ENCODE data around the gene BPIFB6. TPM values are rescaled to one million over a fixed set of nuclear protein-coding genes. Genes with fewer than 3 reads are reported as not detected.

Gene BPIFB6
- total and polyA plus RNA-seq, 4 donors: not detected

DNA sequence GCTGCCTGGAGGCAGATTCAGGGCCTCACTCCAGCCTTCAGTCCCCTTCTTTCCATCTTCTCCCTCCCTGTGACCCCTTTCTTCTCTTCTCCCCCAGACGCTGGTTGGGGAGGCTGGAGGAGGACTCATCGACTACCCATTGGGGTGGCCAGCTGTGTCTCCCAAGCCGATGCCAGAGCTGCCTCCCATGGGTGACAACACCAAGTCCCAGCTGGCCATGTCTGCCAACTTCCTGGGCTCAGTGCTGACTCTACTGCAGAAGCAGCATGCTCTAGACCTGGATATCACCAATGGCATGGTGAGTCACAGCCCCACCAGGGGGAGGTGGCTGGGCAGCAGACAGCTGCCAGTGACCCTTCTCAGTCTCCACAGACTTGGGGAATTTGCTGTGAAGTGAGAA, 60.9 kb downstream of the BPIFB6 start:
- Histone ChIP-seq H3K36me3 (ENCODE audit: control insufficient read depth in 4 of 4, insufficient read depth in 3 of 4, low read depth in 1 of 4, low read length in 3 of 4) (no peaks in the 10 kb centered on the region), H3K4me3 (ENCODE audit: low read depth in 1 of 3, low read length in 3 of 3) (no peak overlapping the region), H3K27ac (ENCODE audit: low read depth in 1 of 2, low read length in 2 of 2) (no peak overlapping the region), H3K4me1 (ENCODE audit: control insufficient read depth in 4 of 4, insufficient read depth in 4 of 4, low read length in 3 of 4) (no peaks in the 10 kb centered on the region), H3K9me3 (ENCODE audit: control insufficient read depth in 4 of 4, low read length in 3 of 4) (peaks cover 0 to 3% (median 0%) of the 10 kb centered on the region in 4 donors), H3K27me3 (ENCODE audit: control insufficient read depth in 4 of 4, insufficient read depth in 4 of 4, low read length in 3 of 4) (no peaks in the 10 kb centered on the region), H3K9ac (ENCODE audit: low read depth in 1 of 2, low read length in 2 of 2) (no peak overlapping the region)
- WGBS: 79% methylated on average over 3 of the region's 3 CpGs
- TF ChIP-seq, protein P1, sequence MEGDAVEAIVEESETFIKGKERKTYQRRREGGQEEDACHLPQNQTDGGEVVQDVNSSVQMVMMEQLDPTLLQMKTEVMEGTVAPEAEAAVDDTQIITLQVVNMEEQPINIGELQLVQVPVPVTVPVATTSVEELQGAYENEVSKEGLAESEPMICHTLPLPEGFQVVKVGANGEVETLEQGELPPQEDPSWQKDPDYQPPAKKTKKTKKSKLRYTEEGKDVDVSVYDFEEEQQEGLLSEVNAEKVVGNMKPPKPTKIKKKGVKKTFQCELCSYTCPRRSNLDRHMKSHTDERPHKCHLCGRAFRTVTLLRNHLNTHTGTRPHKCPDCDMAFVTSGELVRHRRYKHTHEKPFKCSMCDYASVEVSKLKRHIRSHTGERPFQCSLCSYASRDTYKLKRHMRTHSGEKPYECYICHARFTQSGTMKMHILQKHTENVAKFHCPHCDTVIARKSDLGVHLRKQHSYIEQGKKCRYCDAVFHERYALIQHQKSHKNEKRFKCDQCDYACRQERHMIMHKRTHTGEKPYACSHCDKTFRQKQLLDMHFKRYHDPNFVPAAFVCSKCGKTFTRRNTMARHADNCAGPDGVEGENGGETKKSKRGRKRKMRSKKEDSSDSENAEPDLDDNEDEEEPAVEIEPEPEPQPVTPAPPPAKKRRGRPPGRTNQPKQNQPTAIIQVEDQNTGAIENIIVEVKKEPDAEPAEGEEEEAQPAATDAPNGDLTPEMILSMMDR (IDR thresholded peaks at IDR 0.05; ENCODE audit: low read depth, low read length, missing input control): no peak
- TF ChIP-seq EGR1 (IDR thresholded peaks at IDR 0.05; ENCODE audit: low read depth in 2 of 2): no peak
- no peak for TF ChIP-seq GABPA (IDR thresholded peaks at IDR 0.05 in 1 of 2, conservative IDR thresholded peaks at IDR 0.05 in 1 of 2)
- TF ChIP-seq NR2F2 (IDR thresholded peaks at IDR 0.05): no peak
- no peak for TF ChIP-seq FOXA1 (IDR thresholded peaks at IDR 0.05)
- TF ChIP-seq JUND (IDR thresholded peaks at IDR 0.05): no peak
- TF ChIP-seq, protein P2, sequence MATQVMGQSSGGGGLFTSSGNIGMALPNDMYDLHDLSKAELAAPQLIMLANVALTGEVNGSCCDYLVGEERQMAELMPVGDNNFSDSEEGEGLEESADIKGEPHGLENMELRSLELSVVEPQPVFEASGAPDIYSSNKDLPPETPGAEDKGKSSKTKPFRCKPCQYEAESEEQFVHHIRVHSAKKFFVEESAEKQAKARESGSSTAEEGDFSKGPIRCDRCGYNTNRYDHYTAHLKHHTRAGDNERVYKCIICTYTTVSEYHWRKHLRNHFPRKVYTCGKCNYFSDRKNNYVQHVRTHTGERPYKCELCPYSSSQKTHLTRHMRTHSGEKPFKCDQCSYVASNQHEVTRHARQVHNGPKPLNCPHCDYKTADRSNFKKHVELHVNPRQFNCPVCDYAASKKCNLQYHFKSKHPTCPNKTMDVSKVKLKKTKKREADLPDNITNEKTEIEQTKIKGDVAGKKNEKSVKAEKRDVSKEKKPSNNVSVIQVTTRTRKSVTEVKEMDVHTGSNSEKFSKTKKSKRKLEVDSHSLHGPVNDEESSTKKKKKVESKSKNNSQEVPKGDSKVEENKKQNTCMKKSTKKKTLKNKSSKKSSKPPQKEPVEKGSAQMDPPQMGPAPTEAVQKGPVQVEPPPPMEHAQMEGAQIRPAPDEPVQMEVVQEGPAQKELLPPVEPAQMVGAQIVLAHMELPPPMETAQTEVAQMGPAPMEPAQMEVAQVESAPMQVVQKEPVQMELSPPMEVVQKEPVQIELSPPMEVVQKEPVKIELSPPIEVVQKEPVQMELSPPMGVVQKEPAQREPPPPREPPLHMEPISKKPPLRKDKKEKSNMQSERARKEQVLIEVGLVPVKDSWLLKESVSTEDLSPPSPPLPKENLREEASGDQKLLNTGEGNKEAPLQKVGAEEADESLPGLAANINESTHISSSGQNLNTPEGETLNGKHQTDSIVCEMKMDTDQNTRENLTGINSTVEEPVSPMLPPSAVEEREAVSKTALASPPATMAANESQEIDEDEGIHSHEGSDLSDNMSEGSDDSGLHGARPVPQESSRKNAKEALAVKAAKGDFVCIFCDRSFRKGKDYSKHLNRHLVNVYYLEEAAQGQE (IDR thresholded peaks at IDR 0.05): no peak
- TF ChIP-seq, protein P3, sequence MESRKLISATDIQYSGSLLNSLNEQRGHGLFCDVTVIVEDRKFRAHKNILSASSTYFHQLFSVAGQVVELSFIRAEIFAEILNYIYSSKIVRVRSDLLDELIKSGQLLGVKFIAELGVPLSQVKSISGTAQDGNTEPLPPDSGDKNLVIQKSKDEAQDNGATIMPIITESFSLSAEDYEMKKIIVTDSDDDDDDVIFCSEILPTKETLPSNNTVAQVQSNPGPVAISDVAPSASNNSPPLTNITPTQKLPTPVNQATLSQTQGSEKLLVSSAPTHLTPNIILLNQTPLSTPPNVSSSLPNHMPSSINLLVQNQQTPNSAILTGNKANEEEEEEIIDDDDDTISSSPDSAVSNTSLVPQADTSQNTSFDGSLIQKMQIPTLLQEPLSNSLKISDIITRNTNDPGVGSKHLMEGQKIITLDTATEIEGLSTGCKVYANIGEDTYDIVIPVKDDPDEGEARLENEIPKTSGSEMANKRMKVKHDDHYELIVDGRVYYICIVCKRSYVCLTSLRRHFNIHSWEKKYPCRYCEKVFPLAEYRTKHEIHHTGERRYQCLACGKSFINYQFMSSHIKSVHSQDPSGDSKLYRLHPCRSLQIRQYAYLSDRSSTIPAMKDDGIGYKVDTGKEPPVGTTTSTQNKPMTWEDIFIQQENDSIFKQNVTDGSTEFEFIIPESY (IDR thresholded peaks at IDR 0.05): no peak
- DNase-seq (ENCODE audit: low spot score): no peak

DNA sequence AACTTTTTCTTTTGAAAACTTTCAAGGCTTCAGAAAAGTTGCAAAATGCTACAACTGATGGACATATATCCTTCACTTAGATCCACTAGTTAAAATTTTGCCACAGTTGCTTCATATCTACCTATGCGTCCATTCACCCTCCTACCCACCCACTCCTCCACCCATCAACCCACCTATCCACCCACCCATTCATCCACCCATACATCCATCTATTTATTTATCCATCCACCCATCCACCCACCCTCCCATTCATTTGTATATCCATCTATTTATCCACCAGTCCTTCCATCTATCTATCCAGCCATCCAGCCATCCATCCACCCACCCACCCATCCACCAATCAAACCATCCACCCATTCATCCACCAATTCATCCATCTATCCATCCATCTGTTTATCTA, 61.6 kb downstream of the BPIFB6 start:
- Histone ChIP-seq H3K27me3 (ENCODE audit: control insufficient read depth in 4 of 4, insufficient read depth in 4 of 4, low read length in 3 of 4) (no peaks in the 10 kb centered on the region), H3K4me3 (ENCODE audit: low read depth in 1 of 3, low read length in 3 of 3) (no peak overlapping the region), H3K36me3 (ENCODE audit: control insufficient read depth in 4 of 4, insufficient read depth in 3 of 4, low read depth in 1 of 4, low read length in 3 of 4) (no peaks in the 10 kb centered on the region), H3K27ac (ENCODE audit: low read depth in 1 of 2, low read length in 2 of 2) (no peak overlapping the region), H3K9me3 (ENCODE audit: control insufficient read depth in 4 of 4, low read length in 3 of 4) (peaks cover 0 to 3% (median 0%) of the 10 kb centered on the region in 4 donors), H3K9ac (ENCODE audit: low read depth in 1 of 2, low read length in 2 of 2) (no peak overlapping the region), H3K4me1 (ENCODE audit: control insufficient read depth in 4 of 4, insufficient read depth in 4 of 4, low read length in 3 of 4) (no peaks in the 10 kb centered on the region)
- WGBS: 54% methylated on average over 1 of the region's 1 CpG
- no peak for TF ChIP-seq HNF4A (conservative IDR thresholded peaks at IDR 0.05)
- TF ChIP-seq, protein P3 (IDR thresholded peaks at IDR 0.05): no peak
- TF ChIP-seq, protein P1 (IDR thresholded peaks at IDR 0.05; ENCODE audit: low read depth, low read length, missing input control): no peak
- no peak for TF ChIP-seq JUND (IDR thresholded peaks at IDR 0.05)
- TF ChIP-seq FOXA1 (IDR thresholded peaks at IDR 0.05): no peak
- DNase-seq (ENCODE audit: low spot score): no peak
